ENCODE measurements around the gene IQCN.

GRCh38 chr19:18265582-18265981 is 8.7 kb downstream of the IQCN start:
- TF ChIP-seq CTCF (conservative IDR thresholded peaks at IDR 0.05; ENCODE audit: low read depth in 2 of 2) = no peak
- TF ChIP-seq POLR2AphosphoS5 (IDR thresholded peaks at IDR 0.05; ENCODE audit: low read depth) = no peak
- TF ChIP-seq REST (IDR thresholded peaks at IDR 0.05; ENCODE audit: unreplicated experiment) = no peak
- no peak for TF ChIP-seq EZH2phosphoT487 (IDR thresholded peaks at IDR 0.05; ENCODE audit: unreplicated experiment)
- TF ChIP-seq EZH2 (IDR thresholded peaks at IDR 0.05; ENCODE audit: low read depth, unreplicated experiment) = no peak
